ENCODE data around the gene TMEM37.

The TMEM37 gene

DNA sequence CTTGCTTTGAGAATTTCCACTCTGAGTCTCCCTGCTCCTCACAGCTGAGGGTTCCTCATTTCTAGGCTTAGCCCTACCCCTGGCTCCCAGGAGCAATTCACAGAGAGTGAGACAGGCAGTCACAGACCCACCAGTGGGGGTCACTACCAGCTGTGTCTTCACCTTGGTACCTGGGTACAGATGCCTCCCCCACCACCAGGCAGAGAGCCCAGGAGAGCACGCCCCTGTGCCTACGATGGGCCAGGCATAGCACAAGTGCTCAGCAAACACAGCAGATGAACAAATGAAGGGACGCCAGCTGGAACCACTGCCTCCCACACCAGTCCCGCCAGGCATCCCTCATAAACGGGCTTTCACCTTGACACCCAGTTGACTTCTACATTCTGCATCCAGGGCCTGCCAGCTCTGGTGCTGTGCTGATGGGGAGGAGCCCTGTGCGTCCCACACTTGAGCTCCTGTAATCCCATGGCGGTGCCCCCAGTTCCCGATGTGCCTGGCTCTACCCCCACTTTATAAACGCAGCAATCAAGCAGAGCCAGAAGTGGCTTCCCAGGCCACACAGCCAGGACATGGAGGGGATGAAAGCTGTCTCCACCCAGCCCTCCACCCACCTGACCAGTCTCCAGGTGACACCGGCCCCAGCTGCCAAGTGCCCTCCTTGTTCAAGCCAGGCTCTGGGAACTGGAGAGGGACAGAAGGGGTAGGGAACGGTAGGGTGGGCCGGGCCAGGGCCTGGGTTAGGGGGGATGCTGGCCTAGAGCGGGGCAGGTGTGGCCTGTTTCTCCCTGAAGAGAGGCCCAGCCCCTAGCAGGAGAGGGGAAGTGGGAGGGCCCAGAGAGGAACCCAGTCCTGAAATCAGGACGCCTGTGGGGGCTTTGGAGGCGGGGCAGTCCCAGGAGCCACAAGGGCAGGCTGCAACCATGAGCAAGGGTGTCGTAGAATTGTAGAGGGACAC, 50.1 kb downstream of the TMEM37 start:
- DNase-seq: peak; percentile 49

- peak; percentile 82 for DNase-seq
These were observed 51.1 kb downstream of the TMEM37 start for GRCh38 chr2:119482481-119483394.

DNA sequence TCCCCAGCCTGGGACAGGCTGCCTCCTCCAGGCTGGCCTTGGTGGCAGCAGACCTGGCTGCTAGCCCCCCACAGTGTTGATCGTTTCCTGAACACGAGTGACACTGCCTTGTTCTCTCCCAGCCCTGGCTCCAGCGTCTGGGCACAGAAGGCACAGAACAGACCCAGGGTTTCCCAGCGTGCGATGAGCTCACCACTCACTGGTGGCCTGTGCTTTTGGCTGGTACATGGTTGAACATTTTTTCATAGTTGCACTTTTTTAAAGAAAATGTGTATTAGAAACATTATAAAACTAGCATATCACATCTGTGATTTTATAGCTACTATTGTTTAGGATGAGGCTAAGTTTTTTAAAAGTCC, 51.7 kb downstream of the TMEM37 start:
- peak; percentile 42 for DNase-seq

GRCh38 chr2:119483896-119484718, 52.5 kb downstream of the TMEM37 start:
- peak; percentile 37 for DNase-seq

- peak; percentile 46 for DNase-seq
These were observed 53.2 kb downstream of the TMEM37 start for GRCh38 chr2:119484834-119485233.

DNA sequence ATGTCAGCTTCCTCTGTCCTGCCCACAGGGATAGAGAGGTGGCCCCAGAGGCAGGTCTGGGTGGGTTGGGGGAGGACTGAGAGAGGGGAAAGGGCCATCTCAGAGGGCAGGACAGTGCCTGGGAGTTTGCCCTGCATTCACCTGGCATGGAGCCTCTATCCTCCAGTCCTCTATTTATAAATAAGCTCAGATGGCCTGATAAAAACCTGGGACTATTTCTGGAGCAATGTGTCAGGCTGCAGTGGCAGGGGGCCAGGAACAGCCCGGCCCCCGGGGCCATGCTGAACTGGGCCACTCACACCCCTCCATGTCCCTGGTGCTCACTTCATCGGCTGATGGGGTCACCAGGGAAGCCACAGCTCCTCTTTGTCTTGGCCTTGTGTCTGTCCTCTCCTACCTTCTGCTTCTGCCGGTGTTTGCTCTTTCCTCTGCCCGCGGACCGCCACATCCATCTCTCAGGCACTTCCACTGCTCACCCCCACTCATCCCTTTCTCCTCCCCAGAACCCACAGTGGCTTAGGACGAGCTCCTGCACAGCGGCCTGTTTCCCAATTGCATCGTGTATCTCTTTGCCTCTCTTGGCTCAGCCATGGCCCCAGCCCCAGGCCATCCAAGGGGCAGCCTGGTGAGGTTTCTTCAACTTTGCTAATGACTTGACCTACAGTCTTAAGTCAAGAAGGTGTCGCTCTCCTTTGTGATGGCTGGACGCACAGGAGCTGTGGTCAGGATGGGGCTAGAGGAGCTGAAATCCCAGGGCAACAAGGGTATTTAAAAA, 53.9 kb downstream of the TMEM37 start:
- peak; percentile 49 for DNase-seq

GRCh38 chr2:119486196-119486827, 54.7 kb downstream of the TMEM37 start:
- peak; percentile 35 for DNase-seq

DNA sequence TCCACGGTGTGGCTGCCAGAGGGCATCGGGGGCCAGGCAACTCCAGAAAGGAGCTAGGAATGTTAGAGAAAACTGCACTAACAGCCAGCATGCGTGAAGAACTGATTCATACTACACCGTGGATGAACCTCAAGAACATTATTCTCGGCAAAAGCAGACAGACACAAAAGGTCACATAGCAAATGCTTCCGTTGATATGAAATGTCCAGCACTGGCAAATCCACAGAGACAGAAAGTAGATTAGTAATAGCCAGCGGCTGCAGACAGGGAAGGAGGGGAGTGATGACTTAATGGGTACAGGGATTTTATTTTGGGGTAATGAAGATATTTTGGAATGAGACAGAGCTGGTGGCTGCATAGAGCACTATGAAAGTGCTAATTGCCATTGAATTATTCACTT, 55.2 kb downstream of the TMEM37 start:
- peak; percentile 37 for DNase-seq

DNA sequence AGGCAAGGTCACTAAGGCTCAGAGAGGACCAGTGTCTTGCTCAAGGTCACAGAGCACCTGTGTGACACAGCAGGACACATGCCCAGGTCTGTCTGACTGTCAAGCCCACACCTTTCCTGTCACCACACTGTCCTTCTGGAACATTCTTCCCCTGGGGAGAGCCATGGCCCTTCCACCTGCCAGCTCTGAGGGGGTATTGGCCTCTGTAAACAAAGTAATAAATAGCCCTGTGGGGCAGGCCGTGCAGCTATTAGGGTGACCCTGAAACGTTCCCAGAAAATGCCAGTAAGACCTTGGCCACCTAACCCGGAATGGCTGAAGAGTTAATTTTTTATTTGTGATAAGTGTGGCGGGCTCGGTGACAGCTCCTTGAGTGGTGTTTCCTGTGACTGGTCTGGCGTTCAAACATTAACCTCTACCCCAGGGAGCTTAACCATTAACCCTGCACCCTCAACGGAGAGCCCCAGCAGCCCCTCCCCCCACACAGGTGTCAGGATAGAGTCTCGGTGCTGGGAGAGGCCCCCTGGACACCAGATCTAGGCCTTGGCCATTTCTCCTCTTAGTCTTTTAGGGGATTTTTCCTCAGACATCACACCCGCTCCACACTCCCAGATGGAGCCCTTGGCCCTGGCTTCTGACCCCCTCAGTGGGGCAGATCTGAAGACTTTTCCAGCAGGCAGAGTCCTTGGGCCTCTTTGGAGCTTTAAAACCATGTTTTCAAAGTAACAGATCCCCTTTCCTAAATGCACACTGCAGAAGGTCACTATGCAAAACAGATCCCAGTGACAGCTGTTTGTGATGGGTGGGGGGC, 56.0 kb downstream of the TMEM37 start:
- peak; percentile 42 for DNase-seq
